RWPE1 (cell line): Measurements from ENCODE around the gene MMP25.
"Not testable (repeated sequence)": the region's sequence is repeated elsewhere in the genome, so short reads cannot be mapped to it uniquely, and the experiment has no call there.

Experiments used
- CTCF ChIA-PET: fragments of 350-600 bp; sonication (Branson Sonifier 250); formaldehyde crosslinking; extraction: SDS; loops from one replicate; lab custom pipeline; 2021; lab: Yijun Ruan, JAX
- POLR2A ChIA-PET: fragments of 400-600 bp; formaldehyde crosslinking; extraction: SDS; loops from one replicate; lab custom pipeline; 2020; ENCODE audit warnings: antibody characterized with exemption; ENCODE audit not compliant: low non-redundant PET; lab: Yijun Ruan, JAX
- DNase-seq: peaks from one replicate; pipeline ENCODE4 v3.0.0; 2012; ENCODE audit warnings: low spot score
- H3K27ac ChIP-seq: fragments of 450-650 bp; 2 replicates; pipeline ENCODE4 v1.5.1; 2017
- TF ChIP-seq, protein P1 (sequence below): fragments of 450-650 bp; conservative IDR thresholded peaks from 2 replicates; pipeline ENCODE4 v1.5.1; 2017; ENCODE audit warnings: low read depth, mild to moderate bottlenecking

MMP25 gene

GRCh38 chr16:3049921-3050481 lies 3.6 kb downstream of the MMP25 start:
- no peak for DNase-seq
- POLR2A ChIA-PET, result interaction anchor here (0.6 kb wide), 1 partner anchor 47 kb away, joined by 4 read pairs; no protein-coding TSS in a partner anchor
- TF ChIP-seq, protein P1, sequence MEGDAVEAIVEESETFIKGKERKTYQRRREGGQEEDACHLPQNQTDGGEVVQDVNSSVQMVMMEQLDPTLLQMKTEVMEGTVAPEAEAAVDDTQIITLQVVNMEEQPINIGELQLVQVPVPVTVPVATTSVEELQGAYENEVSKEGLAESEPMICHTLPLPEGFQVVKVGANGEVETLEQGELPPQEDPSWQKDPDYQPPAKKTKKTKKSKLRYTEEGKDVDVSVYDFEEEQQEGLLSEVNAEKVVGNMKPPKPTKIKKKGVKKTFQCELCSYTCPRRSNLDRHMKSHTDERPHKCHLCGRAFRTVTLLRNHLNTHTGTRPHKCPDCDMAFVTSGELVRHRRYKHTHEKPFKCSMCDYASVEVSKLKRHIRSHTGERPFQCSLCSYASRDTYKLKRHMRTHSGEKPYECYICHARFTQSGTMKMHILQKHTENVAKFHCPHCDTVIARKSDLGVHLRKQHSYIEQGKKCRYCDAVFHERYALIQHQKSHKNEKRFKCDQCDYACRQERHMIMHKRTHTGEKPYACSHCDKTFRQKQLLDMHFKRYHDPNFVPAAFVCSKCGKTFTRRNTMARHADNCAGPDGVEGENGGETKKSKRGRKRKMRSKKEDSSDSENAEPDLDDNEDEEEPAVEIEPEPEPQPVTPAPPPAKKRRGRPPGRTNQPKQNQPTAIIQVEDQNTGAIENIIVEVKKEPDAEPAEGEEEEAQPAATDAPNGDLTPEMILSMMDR, result no peak
- H3K27ac ChIP-seq, result no peak overlapping the region
- CTCF ChIA-PET, result no interaction called here

DNA sequence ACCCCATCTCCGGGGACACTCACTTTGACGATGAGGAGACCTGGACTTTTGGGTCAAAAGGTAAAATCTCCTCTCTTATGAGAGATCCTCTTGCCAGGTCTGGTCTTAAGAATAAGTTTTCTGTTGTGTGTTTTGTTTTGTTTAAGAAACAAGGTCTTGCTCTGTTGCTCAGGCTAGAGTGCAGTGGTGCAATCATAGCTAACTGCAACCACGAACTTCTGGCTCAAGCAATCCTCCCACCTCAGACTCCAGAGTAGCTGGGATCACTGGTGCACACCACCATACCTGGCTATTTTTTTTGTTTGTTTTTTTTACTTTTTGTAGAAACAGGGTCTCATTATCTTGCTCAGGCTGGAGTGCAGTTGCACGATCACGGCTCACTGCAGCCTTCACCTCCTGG lies 4.1 kb downstream of the MMP25 start:
- TF ChIP-seq, protein P1, result no peak
- CTCF ChIA-PET, result interaction anchor here (0.6 to 1.2 kb wide), 2 partner anchors 8 to 121 kb away, joined by 5 read pairs; no protein-coding TSS in a partner anchor
- POLR2A ChIA-PET, result interaction anchor here (0.6 kb wide), 1 partner anchor 48 kb away, joined by 4 read pairs; no protein-coding TSS in a partner anchor
- no peak overlapping the region for H3K27ac ChIP-seq
- DNase-seq, result no peak

DNA sequence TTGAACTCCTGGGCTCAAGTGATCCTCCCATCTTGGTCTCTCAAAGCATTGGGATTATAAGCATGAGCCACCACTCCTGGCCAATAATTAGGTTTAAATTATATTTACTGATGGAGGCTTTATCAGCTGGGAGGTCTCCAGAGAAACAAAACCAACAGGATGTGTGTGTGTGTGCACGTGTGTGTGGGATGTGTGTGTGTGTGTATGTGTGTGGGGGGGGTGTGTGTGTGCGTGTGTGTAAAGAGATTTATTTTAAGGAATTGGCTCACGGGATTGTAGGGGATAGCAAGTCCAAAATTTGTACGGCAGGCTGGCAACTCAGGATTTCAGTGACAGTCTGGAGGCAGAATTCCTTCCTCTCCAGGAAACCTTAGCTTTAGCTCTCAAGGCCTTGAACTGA lies 4.6 kb downstream of the MMP25 start:
- no peak for DNase-seq
- ChIA-PET POLR2A (no interaction called here), CTCF (interaction anchor here (0.6 to 1.2 kb wide), 4 partner anchors 9 to 120 kb away, joined by 3 to 5 read pairs (median 4); no protein-coding TSS in a partner anchor)
- TF ChIP-seq, protein P1, result no peak
- H3K27ac ChIP-seq, result no peak overlapping the region

DNA sequence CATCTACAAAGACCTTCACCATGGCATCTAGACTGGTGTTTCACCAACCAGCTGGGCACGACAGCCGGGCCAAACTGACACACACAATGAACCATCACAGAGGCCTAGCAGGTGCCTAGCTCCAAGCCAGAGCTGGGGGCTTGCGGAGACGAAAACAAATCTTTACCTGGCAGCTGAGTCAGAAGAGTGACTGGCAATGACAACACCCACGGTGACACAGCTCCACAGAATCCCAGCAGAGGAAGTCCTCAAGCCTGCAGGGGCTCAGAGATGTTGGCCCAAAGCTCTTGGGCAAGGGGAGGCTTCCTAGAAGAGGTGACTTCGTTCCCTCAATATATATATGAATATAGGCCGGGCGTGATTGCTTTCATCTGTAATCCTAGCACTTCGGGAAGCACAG lies 5.1 kb downstream of the MMP25 start:
- TF ChIP-seq, protein P1, result no peak
- no peak for DNase-seq
- no peak overlapping the region for H3K27ac ChIP-seq
- POLR2A ChIA-PET, result no interaction called here
- CTCF ChIA-PET, result interaction anchor here (0.7 to 1.2 kb wide), 3 partner anchors 8 to 69 kb away, joined by 3 to 5 read pairs (median 3); no protein-coding TSS in a partner anchor

- DNase-seq, CTCF ChIA-PET, POLR2A ChIA-PET, H3K27ac ChIP-seq: not testable (repeated sequence)
Observed at GRCh38 chr16:3052571-3053329, 6.4 kb downstream of the MMP25 start.

DNA sequence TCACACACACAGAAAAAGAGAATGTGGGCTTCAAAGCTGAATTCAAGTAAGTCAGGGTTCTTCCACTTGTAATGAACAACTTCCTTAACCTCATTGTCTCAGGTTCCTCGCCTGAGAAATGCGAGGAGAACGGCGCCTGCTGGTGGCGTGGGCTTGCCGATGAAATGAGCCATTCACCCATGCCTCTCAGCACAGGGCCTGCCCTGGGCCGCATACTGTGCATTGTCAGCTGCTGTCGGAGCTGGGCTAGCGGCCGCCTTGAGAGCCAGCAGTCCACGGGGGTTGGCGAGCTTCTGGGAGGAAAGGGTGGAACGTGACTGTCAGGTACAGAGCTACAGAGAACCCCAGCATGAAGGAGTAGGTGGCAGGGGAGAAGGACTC lies 7.0 kb downstream of the MMP25 start:
- H3K27ac ChIP-seq, POLR2A ChIA-PET, DNase-seq, CTCF ChIA-PET: not testable (repeated sequence)

DNA sequence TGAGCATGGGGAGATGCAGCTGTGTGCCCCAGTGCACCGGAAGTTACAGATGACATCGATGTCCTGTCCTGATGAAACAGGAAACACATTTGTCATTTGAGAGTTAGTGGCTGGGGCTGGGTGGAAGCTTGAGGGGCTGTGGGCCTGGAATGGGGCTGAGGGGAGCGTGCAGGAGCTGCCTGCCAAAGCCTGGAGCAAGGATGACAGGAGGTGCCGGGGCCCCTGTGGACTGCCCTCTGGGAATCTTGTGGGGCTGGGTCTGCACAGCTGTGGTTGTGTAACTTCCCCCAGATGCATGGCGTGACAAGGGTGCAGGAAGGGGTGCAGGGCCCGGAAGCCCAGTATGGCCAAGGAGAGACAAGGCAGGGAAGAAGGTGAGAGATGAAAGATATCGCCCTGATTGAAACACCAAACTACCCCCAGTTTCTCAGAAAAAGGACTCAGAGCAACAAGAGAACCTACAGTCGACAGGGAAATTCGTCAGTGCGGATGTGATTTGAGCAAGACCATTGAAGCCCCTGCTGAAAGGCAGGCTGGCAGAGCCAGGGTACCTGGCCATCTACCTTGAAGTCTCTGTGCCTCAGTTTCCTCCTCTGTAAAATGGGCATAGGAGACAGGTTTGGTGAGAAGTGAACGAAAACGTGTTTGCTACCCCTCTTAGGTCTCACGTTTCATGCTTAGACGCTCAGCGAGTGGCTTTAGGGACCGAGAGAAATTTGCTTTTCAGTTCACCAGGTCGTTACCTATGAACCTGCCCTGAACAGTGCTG lies 8.8 kb downstream of the MMP25 start:
- POLR2A ChIA-PET, result no interaction called here
- H3K27ac ChIP-seq, result no peak overlapping the region
- TF ChIP-seq, protein P1, result no peak
- CTCF ChIA-PET, result no interaction called here
- no peak for DNase-seq

DNA sequence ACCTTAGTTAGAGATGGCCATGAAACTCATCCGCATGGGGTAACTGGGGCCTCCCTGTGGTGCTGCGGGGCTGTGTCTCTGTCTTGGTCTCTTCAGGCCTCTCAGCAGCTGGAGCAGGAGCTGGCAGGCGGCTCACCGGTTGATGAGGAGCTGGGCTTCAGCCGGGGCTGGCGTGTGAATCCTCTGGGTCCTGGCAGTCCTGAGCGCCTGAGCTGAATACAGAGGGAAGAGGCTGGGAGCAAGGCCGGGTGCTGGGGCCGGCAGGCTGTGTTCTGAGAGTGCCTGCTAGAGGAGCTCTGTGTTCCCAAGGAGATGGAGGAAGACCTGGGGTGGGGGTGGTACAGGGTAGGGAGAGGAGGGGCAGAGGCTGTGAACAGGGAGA lies 9.4 kb downstream of the MMP25 start:
- H3K27ac ChIP-seq, CTCF ChIA-PET, POLR2A ChIA-PET, DNase-seq: not testable (repeated sequence)
